Suppressor macrophage treated with lipopolysaccharide for 1 hour (primary cell): ENCODE measurements around the gene TTYH3.
"Not testable (repeated sequence)": the region's sequence is repeated elsewhere in the genome, so short reads cannot be mapped to it uniquely, and the experiment has no call there.

ENCODE experiments used
- DNase-seq, 3 donors: peaks; one replicate each; pipeline ENCODE4 v3.0.0-alpha.2; 2020 to 2022

The TTYH3 gene

DNA sequence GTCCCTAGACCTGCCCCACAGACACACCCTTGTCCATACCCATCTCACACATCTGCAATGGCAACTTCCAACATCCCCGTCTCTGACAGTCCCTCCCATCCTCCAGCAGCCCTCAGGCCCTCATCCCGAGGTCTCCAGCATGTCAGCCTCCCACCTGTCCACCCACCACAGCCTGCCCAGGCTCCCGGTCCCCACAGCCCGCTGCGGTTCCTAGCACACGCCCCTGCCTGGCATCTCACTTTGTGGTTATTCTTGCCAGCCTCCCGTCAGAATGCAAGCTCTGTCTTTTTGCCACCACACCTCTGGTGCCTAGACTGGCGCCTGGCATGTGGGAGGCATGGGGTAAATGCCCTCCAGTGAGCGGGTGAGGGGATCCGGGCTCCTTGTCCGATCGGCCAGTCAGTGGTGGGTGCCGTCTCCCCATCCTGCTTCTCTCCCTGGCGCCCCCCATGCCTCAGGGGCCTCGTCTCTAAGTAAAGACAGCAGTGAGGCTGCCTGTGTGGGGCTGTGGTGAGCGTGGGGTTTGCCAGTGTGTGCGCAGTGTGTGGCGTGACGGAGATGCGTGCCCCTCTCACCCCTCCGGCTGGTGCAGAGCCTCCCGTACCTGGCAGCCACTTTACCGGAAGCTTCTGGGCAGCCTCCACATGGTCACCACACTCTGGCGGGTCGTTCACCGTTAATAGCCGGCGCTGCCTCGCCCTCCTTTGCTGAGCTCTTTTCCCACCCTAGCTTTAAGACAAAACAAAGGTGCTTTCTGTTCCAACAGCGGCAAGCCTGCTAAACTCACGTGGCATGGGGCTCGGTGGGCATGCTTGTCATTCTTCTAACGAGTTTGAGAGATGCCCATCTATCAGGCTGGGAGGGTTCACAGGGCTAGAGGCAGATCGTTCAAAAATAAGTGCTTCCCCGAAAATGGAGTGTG lies 28.5 kb upstream of the TTYH3 start:
- no peak for DNase-seq

GRCh38 chr7:2604608-2605174 lies 27.1 kb upstream of the TTYH3 start:
- DNase-seq: no peak

- no peak for DNase-seq
These were observed 25.9 kb upstream of the TTYH3 start for GRCh38 chr7:2605608-2606538.

DNA sequence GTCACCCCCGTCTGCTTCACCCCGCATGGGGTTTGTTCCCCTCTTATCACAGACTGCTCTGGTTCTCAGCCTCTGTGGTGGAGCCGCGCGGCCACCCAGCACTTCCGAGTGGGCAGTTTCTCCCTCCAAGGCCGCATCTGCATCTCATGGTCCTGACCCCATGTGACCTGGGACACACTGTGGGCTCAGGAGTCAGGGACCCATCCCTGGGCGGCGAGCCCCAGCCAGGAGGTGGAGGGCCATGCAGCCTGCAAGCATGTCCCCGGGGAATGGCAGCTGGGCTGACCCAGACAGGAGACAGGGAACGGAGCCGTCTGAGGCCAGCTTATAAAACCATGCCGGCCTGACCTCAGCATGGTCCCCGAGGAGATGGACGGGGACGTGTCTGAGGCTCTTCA lies 25.2 kb upstream of the TTYH3 start:
- no peak for DNase-seq

DNA sequence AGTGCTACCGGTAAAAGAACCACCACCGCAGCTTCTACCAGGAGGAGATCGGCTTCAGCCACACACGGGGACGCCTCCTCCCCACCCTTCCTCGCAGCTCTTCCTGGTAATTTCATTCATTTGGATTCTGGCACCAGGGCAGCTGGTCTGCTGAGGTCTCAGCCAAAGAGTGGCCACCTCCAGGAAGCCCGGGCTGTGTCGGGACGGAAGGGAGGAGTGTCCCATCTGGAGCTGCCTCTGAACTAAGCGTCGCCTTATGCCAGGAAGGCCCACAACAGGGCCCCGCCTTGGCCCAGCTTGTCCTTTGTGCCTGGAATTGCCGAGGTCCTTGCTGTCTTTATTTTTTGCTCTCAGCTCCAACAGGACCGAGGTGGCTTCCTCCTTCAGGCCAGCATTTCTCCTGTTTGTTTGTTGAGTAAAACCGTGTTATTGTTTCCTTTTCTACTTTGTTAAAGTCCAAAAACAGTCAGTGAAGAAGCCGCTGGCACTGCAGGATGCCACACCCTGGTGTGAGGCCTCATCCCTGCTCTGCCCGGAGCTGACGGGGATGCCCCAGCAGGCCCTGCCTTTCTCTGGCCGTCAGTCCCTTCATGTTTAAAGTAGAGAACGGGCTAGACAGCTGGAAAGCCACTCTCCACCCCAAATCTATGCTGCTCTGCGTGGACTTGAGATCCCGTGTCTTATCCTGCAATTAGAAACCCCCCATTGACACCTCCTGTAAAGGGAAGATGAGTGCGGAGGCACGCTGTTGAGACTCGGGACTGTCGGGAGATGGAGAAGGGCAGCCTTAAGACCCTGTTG lies 24.5 kb upstream of the TTYH3 start:
- DNase-seq: peak; percentile 61 to 66 (median 66)

DNA sequence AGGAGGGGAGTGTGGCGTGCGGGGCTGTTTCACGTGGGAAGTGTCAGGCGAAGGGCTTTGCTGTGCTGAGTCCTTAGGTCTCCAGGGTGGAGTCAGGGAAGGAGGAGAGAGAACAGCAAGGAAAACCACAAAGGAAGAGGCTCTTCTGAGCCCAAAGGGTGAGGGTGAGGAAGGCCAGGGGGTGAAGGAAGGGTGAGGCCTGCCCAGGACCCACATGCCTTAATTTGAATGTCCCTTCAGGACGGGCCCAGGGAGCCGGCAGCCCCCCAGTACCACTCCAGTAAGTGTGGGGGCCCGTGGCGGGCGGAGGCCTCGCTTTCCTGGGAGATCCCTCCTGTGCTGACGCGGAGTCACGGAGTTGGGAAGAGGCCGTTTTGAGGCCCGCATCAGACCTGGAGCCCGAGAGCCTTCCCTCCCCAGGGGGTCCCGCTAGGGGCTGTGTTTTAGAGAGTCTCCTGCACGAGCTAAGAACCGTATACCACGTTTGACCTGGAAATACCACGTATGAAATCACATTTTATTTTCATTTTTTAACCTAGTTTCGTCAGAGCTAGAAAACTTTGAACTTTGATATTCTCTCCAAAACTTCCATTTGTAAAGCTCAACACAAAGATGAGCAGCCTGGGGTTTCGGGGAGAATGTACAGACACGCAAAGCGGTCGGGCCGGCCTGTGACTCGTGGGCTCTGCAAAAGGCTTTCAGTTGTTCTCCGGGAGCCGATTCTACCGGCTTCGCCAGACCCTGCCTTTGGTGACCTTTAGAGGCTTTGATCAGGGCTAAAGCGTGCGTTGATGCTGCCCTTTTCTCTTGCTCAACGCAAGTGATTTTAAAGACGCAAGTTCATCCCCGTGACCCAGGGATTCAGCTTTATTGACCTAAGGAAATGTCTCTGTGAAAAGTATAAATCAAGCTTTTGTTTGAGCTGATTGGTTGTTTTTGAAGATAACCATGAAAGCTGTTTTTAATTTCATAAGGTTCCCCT lies 23.6 kb upstream of the TTYH3 start:
- peak in 2 of 3 donors; percentile 34 to 47 for DNase-seq

DNA sequence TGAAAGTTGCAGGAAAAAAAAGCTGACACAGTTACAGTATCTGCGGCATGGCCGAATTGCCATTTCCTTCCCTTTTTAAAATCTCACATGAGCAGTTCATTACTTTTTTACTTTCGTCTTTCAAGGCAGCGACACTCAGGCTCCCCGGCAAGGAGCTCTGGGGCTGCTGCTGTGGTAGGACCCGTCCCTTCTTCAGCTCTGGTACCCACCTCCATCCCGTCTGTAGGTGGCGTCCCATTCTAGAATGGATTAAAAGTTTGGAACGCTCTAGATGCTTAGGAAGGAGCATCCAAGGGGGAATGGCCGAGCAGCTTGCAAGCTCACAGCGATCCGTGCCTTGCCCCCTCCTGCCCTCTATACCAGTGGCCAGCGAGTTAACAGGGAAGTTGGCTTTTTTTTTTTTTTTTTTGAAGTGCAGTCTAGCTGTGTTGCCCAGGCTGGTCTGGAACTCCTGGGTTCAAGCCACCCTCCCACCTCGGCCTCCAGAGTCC lies 22.8 kb upstream of the TTYH3 start:
- peak; percentile 77 to 87 (median 77) for DNase-seq

- not testable (repeated sequence) for DNase-seq
These were observed 22.1 kb upstream of the TTYH3 start for GRCh38 chr7:2609646-2610045.

DNA sequence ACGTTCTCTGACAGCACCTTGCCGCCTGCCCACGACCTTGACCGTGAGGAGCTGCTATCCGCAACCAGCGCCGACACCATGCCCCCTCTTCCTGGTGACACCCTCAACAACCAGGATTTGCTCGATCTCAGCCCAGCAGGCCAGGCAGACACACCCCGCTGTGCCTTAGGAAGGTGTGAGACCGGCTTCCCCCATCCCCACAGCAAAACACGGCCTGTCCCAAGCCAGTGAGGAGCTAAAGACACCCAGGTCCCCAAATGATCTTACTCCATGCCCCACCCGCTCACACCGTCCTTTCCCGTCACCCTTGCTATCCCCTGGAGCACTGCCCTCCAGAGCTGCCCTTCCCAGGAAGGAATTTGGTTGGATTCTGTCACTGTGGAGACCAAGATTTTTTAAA lies 21.3 kb upstream of the TTYH3 start:
- no peak for DNase-seq

- no peak for DNase-seq
These were observed 20.9 kb upstream of the TTYH3 start for GRCh38 chr7:2610898-2611297.

DNA sequence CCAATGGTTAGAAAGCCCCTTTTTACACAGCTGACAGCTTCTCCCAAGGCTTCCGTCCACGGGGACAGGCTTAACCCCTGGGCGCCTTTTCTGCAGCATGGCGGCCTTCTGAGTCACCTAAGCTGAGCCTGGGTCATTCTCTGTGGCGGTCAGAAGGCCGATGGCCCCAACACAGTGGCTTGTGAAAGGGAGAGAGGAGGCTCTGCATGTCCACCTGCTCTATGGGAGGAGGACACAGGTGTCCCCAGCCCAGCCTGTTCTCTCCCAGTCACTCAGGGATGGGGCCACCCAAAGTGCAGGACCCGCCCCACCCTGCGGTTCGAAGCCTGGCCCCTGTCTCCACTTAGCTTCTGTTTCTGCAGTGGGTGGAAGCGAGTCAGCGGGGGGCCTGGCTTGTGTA lies 20.4 kb upstream of the TTYH3 start:
- peak in 1 of 3 donors; percentile 39 for DNase-seq

GRCh38 chr7:2611922-2612321 lies 19.9 kb upstream of the TTYH3 start:
- no peak for DNase-seq

DNA sequence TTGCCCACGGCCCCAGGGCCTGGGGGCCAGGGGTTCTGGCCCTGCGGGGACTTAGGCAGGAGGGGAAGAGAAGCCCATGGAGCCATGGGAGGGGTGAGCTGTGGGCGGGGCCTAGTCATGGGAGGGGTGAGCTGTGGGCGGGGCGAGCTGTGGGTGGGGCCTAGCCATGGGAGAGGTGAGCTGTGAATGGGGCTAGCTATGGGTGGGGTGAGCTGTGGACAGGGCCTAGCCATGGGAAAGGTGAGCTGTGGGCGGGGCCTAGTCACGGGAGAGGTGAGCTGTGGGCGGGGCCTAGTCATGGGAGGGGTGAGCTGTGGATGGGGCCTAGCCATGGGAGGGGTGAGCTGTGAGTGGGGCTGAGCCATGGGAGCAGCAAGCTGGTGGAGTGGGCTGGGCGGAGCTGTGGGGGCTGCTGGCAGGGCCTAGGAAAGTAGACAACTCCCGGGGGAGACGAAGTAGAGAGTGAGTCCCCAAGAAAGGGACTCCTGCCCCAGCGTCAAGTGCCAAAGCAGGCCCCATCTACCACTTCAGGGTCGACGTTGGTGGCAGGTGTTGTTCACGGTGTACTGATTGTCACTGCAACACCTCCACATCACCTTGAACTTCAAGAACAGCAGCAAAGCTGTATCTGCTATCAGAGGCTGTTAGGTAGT lies 19.2 kb upstream of the TTYH3 start:
- no peak for DNase-seq

DNA sequence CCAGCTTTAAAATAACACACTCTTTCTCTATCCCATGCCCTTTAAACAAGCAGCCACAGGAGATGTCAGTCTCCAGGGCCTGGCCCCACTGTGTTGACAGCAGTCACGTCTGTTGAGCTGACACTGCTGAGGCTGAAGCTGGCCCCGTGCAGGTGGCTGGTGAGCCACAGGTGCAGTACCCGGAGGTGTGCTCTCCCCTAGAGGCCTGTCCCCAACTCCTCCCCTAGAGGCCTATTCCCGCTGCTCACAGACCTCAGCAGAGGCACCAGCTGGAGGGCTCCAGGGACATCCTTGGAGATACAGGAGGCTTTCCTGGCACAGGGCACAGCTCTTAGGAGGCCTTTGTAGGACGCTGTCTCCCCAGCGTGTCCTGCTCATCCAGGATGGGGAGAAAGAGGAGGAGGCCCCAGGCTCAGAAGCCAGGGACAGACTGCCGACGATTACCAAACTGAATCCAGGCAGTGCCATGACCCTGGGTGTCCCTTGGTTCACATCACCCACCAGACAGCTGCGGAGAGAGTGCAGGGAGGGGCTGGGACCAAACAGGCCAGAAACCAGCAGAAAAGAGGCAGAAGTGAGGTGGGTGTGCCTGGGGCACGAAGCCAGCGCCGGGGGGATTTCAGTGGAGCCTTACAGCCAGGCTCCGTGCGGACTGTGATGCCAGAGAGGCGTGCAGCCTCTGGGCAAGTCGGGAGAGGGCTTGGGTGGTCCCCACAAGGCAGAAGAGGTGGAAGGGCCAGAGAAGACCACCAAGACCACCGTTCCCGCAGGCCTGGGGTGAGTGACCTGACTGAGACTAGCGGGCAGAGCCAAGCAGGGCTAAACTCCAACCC lies 18.5 kb upstream of the TTYH3 start:
- DNase-seq: no peak

DNA sequence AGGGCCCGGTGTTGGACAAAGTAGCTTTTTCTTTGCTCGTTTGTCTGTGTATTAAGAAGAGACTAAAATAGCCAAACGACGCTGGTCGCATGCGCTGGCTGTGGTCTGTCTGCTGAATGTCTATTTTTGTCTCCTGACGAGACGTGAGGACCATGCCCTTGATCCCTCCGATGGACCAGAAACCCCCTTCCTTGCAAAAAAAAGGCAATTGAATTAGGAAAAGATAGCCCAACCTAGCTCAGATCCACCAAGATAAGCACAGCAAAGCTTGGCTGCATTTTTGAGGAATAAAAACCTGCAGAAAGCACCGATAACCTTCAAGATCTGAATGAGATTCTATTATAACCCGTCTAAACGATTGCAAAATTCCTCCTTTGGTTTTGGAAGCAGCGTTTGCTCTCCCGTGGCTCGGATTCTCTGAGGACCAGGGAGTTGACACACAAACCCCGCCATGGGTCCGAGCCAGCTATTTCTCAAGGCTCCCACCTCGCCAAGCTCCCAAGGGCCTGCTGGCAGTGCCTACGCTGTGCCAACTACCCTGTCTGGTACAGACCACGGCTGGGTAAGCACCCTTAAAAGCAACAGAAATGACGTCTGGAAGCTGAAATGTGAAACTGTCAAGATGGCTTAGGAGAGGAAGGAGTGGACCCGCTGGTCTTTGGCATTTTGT lies 17.7 kb upstream of the TTYH3 start:
- peak; percentile 37 to 59 (median 57) for DNase-seq

- DNase-seq: no peak
These were observed 17.0 kb upstream of the TTYH3 start for GRCh38 chr7:2614631-2615330.

DNA sequence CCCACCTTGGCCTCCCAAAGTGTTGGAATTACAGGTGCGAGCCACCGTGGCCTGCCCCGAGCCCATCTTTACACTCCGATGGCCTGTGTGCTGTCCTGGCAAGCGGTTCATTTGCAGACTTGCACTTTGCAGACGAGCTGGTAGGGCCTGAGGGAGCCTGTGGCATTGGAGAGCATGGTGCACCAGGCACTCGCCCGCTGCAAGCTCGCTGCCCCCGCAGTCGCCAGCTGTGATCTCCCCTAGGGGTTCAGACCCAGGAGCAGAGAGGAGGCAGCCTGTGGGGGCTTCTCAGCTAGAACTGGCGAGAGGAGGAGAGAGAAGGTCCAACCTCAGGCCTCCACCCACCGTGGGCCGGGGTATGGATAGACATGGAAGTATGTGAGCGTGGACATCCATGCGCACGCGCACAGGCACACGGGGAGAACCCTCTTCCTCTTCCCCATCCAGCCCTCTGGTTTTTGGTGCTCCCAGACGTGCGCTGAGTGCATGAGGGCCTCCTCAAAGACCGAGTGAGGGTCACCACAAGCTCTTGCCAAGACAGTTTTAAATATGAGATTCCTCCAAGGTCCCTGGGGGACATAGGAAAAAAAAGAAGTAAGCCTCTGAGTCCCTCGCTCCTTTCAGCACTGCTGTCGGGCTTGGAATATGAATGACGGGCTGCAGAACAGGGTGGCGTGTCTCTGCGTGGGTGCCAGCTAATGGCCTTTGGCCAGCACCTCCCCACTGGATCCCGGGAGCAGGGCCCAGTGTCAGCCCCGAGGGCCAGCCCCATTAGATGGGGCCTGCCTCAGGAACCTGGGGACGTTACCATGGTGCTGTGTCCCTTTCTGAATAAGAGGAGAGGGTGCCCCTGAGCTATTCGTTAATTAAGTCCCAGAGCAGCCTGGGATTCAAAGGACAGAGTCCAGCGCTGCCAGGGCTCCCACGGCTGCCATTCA lies 15.1 kb upstream of the TTYH3 start:
- no peak for DNase-seq
